NCI-H226 (cell line): ENCODE measurements around the gene IRF9.
A peak's percentile ranks its signal among the peaks of the same experiment; 100 is the strongest.

Source experiments
- DNase-seq: peaks from one replicate; pipeline ENCODE4 v3.0.0-alpha.2; 2015

IRF9 gene, protein sequence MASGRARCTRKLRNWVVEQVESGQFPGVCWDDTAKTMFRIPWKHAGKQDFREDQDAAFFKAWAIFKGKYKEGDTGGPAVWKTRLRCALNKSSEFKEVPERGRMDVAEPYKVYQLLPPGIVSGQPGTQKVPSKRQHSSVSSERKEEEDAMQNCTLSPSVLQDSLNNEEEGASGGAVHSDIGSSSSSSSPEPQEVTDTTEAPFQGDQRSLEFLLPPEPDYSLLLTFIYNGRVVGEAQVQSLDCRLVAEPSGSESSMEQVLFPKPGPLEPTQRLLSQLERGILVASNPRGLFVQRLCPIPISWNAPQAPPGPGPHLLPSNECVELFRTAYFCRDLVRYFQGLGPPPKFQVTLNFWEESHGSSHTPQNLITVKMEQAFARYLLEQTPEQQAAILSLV

DNA sequence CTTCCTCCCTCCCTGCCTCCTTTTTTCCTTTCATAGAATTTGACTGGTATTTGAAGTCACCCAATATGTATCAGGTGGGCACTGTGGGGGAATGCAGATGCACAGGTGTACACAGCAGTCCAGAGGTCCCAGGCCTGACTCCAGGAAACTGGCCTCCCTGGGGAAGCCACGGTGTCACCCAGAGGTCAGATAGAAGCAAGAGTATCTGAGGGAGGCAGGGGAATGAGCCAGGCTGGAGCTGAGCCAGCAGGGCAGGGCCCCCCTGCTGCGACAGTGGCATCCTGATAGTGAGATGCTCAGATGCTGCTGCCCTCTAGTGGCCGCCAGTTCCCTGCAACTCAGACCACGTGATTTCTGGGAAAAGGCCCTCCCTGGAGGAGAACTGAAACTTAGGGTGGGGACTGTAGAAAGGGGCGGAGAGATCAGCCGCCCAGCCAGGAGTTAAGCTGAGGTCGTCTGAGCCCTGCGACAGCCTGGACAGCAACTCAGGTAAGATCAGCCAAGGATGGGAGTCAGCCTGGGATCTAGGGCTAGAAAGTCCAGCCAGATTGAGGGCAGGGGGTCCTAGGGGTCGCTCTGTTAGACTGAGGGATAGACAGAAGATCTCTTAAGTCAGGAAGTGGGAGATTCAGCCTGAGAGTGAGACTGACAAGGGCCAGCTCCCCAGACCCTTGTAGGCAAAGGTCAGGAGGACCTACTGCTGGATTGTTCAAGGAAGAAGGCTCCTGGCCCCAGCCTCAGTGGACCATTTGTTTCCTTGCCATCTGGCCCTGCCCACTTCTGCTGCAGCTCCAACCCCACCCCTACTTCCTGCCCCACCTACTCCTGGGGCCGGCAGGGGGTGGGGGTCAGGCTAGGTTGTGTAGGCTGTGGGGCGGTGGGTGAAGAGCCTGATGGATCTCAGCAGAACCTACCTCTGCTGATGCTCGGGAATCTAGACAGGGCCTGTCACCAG, at the start of gene IRF9:
Gene IRF9 (plus strand): TSS at position 416 of the 955 bp plus-strand sequence. CDS start 880 bp downstream, outside the sequence.
- DNase-seq: peak; percentile 87

DNA sequence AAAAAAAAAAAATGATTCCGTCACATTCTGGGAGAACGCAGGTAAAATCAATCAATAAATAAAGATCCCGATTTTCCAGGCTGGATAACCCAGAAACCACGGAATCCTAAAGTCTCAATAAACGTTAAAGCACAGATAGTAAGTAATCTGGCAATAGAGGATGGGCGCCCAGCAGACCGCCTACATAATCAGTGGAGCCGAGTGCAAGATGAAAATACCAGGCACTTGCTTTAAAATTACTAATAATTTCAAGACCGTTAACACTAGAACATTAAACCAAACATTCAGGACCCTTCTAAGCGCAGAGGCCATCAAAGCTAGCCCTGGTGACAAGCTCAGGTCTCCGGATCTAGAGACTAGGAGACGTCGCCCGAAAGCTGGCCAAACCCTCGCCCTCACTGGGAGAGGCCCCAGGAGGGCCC, 47.7 kb upstream of the IRF9 start:
- DNase-seq: no peak

DNA sequence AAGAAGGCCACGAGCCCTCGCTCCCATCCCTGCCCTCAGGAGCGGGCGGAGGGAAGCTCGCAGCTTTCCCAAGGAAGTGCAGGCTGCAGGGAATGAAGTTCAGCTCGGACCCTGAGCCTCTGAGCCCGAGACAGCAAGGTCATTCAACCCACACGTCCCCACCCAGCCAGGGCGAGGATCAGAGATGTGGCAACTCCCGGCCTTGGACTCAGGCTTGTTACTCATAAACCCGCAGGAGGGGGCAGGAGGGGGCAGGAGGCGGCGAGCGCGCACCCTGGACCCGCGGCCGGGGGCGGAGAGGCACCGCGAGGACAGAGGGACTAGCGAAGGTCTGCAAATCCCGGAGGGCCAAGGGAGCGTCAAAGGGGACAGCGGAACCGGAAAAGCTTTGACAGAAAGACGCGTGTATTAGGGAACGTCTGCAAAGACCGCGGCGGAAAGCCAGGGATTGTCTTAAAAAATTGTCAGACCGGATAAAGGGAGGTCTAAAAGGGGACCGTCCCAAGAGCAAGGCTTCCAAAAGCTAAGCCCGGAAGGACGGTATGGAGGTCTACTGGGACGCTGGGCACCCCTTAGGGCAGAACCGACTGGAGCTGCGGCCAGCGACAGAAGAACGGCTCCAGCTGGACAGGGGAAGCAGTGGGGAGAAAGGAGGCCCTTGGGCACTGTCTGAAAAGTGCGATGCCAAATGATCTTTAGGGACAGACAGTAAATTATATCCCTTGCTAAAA, 47.1 kb upstream of the IRF9 start:
- peak; percentile 80 for DNase-seq

DNA sequence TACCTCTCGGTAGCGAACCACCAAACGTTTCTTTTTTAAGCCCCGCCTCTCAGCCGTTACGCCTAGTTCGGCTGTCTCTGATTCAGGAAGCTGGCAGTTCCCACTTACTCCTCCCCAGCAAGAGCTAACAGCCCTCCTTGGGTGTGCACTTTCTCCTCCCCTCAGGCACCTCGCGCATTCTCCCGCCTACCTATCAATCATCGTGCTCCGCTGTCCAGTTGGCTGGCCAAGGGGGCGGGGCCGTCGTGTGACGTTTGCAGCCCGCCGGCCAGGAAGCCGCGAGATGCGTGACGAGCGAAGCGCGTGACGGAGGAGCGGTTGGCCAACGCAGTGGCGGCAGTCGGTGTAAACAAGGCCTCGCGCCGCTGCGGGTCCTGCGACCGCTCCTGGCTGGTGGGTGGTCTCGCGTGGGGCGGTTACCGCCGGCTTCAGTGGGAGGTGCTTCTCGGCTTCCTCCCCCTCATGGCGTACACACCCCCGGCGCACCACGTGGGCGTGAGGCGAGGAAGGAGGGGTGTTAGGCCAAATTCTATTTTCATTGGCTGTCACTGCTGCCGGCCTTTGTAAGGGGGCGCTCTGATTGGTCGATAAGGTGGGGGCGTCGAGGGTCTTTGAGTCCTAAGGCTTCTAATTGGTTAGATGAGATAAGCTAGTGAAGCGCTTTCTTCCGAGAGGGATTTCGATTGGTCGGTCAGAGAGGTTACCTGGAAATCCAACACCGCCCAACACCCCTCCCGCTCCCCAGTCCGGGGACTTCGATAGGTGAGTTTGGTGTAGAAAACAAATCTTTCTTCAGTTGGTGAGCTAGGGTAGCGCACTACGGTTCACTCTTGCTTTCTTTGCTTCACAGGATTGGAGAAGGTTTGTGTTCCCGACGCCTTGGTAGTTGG, 46.3 kb upstream of the IRF9 start, which contains the start of the genes DCAF11 and NRL:
Gene DCAF11 (plus strand): TSS at position 246 of the 890 bp plus-strand sequence. CDS start 818 bp downstream, outside the sequence.
Gene NRL (minus strand): TSS at position 418 of the 890 bp plus-strand sequence. CDS start 32,101 bp downstream, outside the sequence.
- DNase-seq: peak; percentile 99

DNA sequence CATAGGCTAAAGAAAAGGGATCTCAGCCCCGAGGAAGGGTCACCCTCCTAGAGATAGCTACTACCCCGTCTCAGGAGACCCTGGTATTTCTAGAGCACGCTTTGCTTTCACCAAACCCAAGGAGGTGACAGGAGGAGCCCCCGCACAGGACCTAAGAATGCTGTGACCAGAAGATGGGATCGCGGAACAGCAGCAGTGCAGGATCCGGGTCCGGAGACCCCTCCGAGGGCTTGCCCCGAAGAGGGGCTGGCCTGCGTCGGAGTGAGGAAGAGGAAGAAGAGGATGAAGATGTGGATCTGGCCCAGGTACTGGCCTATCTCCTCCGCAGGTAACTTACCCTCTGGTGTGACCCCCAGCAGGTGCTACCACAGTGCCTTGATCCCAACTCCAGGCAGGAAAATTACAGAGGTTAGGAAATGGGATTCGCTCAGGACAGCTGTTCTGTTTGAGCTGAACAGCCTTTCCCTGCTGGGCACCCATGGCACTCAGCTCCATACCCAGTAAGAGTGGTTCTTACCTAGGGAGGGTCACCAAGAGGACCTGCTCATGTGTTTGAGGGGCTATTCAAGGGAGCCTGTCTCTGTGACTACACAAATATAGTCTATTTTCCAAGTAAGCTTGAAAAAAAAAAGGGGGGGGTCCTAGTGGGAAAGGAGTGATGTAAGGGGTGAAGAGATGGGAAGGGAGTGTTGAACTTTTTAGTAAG, 45.5 kb upstream of the IRF9 start:
- no peak for DNase-seq

DNA sequence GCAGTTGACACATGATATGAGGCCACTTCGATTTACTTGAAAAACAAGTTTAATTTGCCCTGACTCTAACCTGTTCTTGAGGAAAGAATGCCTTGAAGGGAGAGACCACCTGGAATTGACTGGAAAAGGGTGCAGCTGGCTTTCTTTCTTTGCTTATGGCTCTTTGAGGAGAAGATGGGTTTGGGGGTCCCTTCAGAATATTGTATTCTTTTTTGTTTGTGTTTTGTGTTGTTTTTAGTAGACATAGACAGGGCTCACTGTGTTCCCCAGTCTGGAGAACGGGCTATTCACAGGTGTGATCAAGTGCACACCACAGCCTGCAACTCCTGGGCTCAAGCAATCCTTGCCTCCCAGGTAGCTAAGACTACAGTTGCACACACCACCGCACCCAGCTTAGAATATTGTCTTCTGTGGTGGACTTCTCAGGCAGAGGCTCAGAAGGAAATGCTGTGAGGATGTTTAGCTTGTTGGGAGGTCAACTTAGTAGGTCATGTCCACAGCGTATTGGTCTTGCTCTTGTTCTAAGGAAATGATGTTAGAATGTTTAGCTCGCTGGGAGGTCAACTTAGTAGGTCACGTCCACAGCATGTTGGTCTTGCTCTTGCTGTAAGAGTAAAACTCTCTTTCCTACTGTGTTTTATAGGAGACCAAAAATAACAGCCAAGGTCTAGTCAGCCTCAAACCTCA, 44.8 kb upstream of the IRF9 start:
- DNase-seq: no peak

DNA sequence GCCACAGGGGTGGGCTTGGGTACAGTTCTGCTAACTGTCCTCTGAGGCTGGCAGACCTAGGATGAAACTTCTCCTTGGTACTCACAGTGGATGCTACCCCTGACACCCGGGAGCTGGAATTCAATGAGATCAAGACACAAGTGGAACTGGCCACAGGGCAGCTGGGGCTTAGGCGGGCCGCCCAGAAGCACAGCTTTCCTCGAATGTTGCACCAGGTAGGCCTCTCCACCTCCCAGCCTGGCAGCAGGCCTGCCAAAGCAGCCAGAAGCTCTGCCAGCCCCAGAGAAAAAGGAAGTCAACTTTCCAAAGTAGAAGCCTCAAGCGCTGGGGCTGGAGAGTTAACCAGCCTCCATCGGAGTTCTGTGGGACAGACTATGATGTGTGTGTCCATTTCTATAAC, 43.9 kb upstream of the IRF9 start:
- no peak for DNase-seq

DNA sequence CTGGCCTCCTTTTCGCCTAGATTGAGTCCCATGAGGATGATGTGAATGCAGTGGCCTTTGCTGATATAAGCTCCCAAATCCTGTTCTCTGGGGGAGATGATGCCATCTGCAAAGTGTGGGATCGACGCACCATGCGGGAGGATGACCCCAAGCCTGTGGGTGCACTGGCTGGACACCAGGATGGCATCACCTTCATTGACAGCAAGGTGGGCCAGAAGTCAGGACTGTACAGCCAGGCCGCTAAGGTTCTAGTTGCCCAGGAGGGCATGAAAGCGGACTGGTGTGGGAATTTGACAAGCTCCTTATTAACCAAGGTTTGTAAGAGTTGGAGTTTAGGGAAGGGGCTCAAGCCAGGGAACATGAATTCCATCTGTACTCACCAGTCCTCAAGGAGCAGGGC, 41.4 kb upstream of the IRF9 start:
- no peak for DNase-seq

DNA sequence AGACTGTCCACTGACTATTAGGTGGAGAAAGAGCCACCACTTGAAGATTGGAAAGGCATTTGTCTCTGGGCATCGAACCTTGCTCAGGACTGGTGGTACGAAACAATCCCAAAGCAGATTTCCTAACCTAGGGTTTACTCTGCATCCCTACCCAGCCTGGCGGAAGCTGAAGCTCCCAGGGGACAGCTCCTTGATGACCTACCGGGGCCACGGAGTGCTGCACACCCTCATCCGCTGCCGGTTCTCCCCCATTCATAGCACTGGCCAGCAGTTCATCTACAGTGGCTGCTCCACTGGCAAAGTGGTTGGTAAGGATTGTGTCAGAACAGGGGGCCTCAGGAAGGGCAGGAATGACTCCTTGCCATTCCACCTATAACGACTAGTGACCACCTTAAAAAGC, 39.9 kb upstream of the IRF9 start:
- DNase-seq: no peak

DNA sequence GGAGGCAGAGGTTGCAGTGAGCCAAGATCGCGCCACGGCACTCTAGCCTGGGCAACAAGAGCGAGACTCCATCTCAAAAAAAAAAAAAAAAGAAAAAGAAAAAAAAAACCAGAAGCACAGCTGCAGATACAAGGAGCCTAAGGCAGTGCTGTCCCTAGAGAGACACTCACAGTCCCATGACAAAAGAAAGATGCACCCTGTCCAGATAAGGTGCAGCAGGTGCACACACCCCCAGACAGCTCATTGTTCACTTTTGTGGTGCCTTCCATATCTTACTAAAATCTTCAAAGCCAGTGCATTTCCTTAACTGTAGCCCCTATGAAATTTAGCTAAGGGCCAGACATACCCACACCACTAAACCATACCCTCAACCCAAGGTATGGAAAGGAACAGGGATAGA, 38.6 kb upstream of the IRF9 start:
- no peak for DNase-seq

DNA sequence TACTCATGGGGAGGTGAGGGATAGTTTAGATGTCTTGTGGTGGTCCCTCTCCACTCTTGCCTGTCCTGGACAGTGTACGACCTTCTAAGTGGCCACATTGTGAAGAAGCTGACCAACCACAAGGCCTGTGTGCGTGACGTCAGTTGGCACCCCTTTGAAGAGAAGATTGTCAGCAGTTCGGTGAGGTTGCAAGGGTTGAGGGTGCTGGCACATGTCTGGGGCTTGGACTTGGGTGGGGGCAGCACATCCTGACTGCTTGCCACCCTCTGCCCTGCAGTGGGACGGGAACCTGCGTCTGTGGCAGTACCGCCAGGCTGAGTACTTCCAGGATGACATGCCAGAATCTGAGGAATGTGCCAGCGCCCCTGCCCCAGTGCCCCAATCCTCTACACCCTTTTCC, 38.2 kb upstream of the IRF9 start:
- no peak for DNase-seq

DNA sequence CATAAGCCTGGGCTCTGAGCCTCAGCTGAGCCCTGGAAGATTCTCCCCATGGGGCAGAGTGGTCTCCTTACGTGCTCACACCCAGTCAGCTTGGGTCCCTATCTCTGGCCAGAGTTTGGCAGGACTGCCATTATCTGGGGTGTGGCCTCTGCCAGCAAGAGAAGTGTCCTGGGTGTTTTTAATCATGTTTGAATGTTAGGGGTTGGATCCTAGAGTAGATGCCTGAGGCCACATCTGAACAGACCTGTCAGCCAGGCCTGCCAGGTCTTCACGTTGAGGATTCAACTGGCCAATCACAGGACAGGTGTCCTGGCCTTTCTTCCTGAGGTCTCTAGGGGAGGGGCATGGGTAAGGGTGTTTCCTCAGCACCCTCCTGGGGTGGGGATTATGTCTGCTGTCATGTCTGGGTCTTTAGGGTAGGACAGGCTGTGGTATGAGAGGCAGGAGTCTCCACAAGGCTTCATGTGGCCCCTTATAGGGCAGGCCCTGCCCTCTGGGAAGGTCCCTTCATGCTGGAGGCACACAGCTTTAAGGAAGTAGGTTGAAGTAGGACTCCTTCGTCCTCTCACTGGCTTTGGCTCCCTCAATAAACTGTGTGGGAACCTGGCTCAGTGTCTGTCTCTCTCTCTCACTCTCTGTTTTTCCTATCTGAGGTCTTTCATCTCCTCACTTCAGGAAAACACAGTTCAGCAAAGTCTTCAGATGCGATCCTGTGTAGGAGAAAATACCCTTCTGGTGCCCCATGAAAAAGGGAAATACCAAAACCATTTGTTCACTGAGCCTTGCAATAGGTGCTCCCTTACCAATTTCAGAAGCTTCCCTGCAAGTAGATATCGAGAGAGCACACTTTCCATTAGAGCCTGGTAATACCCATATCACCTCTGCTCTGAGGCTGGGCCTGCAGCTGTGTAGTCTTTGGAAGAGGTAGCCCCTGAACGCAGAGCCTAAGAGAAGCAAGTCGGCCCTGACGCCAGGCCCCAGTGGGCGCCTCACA, 37.3 kb upstream of the IRF9 start:
- DNase-seq: no peak

DNA sequence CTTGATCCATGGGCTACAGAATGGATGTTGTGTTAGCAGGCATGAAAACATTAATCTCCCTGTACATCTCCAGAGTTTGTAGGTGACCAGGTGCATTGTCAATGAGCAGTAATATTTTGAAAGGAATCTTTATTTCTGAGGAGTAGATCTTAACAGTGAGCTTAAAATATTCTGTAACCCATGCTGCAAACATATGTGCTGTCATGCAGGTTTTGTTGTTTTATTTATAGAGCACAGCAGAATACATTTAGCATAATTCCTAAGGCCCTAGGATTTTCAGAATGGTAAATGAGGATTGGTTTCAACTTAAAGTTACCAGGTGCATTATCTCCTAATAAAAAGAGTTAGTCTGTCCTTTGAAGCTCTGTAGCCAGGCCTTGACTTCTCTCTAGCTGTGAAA, 34.1 kb upstream of the IRF9 start:
- no peak for DNase-seq

DNA sequence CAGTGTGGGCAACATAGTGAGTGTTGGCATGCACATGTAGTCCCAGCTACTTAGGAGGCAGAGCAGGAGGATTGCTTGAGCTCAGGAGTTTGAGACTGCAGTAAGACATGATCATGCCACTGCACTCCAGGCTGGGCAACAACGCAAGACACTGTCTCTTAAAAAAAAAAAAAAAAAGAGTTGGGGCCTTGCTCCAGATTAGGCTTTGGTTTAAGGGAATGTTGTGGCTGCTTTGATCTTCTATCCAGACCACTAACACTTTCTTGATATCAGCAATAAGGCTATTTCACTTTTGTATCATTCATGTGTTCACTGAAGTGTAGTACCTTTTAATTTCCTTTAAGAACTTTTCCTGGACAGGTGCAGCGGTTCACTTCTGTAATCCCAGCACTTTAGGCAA, 33.4 kb upstream of the IRF9 start:
- no peak for DNase-seq

DNA sequence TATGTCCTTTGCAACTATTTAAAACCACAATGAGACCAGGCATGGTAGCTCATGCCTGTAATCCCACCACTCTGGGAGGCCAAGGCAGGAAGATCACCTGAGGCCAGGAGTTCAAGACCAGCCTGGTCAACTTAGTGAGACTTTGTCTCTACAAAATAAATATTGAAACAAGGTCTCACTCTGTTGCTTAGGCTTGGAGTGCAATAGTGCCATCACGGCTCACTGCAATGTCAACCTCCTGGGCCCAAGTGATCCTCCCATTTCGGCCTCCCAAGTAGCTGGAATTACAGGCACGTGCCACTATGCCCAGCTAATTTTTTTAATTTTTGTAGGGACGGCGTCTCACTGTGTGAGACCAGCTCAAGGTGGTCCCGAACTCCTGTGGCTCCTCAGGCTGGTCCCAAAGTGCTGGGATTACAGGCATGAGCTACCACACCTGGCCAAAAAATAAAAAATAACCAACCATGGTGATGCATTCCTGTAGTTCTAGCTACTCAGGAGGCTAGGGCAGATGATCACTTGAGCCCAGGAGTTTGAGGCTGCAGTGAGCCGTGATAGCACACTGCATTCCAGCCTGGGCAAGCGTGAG, 31.6 kb upstream of the IRF9 start:
- no peak for DNase-seq

DNA sequence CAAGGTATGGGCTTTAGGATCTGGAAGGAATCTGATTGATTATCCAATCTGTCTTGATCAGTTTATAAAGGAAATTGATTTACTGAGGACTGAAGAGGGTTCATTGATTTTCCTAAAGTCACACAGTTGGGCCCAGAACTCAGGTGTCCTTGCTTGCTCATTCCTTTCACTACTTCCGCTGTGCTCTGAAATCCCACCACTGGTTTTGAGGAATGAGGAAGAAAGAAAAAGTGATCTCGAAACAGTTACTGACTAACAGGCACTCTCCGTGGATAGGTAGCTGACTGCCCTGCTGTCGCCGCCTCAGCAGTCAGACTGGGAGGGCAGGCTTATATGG, 30.7 kb upstream of the IRF9 start, which contains the start of gene FITM1:
Gene FITM1 (plus strand): TSS at position 280 of the 337 bp plus-strand sequence. CDS start 905 bp downstream, outside the sequence.
- DNase-seq: no peak

DNA sequence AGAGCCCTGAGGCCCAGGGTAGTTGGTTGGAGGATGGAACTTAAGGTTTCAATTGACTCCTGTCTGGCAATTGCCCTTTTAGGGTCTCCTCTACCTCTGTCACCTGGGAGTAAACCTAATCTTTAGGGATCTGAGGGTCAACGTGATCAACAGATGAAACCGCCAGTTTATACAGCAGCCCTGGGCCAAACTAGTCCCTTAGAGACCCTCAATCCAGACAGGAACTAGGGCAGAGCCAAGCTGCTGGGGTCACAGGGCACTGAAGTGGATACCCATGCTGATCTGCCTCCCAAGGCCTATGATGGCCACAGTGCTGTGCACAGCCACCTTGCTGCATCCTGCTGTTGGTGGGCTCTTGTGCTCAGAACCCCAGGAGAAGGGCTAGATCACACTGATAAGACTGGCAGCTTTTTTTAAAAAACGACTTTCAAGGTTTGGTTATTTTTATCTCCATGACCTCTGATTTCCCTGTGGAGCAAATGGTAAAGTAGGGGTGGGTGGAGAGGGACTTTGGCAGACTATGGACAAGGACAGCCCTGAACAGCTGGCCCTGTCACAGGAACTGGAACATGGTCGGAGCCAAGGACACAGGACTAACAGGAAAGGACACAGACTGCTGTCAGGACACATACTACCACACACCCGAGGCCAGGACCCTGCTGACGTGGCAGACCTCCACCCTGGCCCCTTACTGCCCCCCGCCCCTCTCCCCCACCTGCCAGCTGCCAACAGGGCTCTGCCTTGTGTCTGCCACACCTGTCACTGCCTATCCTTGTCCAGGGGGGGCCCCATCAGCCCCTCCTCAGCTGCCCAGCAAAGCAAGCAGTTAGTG, 30.1 kb upstream of the IRF9 start:
- DNase-seq: no peak

DNA sequence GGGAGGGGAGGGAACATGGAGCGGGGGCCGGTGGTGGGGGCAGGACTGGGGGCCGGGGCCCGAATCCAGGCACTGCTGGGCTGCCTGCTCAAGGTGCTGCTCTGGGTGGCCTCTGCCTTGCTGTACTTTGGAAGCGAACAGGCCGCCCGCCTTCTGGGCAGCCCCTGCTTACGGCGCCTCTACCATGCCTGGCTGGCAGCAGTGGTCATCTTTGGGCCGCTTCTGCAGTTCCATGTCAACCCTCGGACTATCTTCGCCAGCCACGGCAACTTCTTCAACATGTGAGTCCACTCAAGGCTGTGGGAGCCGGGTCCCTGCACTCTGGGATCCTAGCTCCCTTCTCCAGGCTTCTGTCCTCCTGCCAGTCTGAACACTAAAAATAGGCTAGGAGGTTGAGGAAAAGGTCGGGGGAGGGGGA, 29.5 kb upstream of the IRF9 start:
- DNase-seq: no peak
